ENCODE measurements around the gene ZFAND3.

ZFAND3 gene

GRCh38 chr6:38161754-38162492 is 342.4 kb downstream of the ZFAND3 start:
- no peak for DNase-seq (ENCODE audit: low read depth in 2 of 2, low spot score in 1 of 2)

- no peak for DNase-seq (ENCODE audit: low read depth in 2 of 2, low spot score in 1 of 2)
Observed at GRCh38 chr6:38162493-38163185, 343.1 kb downstream of the ZFAND3 start.

GRCh38 chr6:38163186-38164130 is 343.9 kb downstream of the ZFAND3 start:
- DNase-seq (ENCODE audit: low read depth in 2 of 2, low spot score in 1 of 2) = no peak

GRCh38 chr6:38164131-38164481 is 344.6 kb downstream of the ZFAND3 start:
- no peak for DNase-seq (ENCODE audit: low read depth in 2 of 2, low spot score in 1 of 2)

- no peak for DNase-seq (ENCODE audit: low read depth in 2 of 2, low spot score in 1 of 2)
Observed at GRCh38 chr6:38164671-38165108, 345.2 kb downstream of the ZFAND3 start.

- DNase-seq (ENCODE audit: low read depth in 2 of 2, low spot score in 1 of 2) = no peak
Observed at GRCh38 chr6:38166411-38167240, 347.1 kb downstream of the ZFAND3 start.

GRCh38 chr6:38167598-38167997 is 348.1 kb downstream of the ZFAND3 start:
- no peak for DNase-seq (ENCODE audit: low read depth in 2 of 2, low spot score in 1 of 2)

- no peak for DNase-seq (ENCODE audit: low read depth in 2 of 2, low spot score in 1 of 2)
Observed at GRCh38 chr6:38168126-38168525, 348.6 kb downstream of the ZFAND3 start.

- no peak for DNase-seq (ENCODE audit: low read depth in 2 of 2, low spot score in 1 of 2)
Observed at GRCh38 chr6:38168699-38169098, 349.2 kb downstream of the ZFAND3 start.

GRCh38 chr6:38169221-38169976 is 349.9 kb downstream of the ZFAND3 start:
- DNase-seq (ENCODE audit: low read depth in 2 of 2, low spot score in 1 of 2) = no peak

- DNase-seq (ENCODE audit: low read depth in 2 of 2, low spot score in 1 of 2) = no peak
Observed at GRCh38 chr6:38169977-38170526, 350.5 kb downstream of the ZFAND3 start.

- no peak for DNase-seq (ENCODE audit: low read depth in 2 of 2, low spot score in 1 of 2)
Observed at GRCh38 chr6:38170666-38171355, 351.3 kb downstream of the ZFAND3 start.

GRCh38 chr6:38171997-38172738 is 352.6 kb downstream of the ZFAND3 start:
- DNase-seq (ENCODE audit: low read depth in 2 of 2, low spot score in 1 of 2) = no peak

- no peak for DNase-seq (ENCODE audit: low read depth in 2 of 2, low spot score in 1 of 2)
Observed at GRCh38 chr6:38172739-38173410, 353.3 kb downstream of the ZFAND3 start.

- no peak for DNase-seq (ENCODE audit: low read depth in 2 of 2, low spot score in 1 of 2)
Observed at GRCh38 chr6:38173909-38174308, 354.4 kb downstream of the ZFAND3 start.

GRCh38 chr6:38174315-38174714 is 354.8 kb downstream of the ZFAND3 start:
- no peak for DNase-seq (ENCODE audit: low read depth in 2 of 2, low spot score in 1 of 2)

- DNase-seq (ENCODE audit: low read depth in 2 of 2, low spot score in 1 of 2) = no peak
Observed at GRCh38 chr6:38174806-38175495, 355.4 kb downstream of the ZFAND3 start.

Data from stimulated activated CD8-positive, alpha-beta memory T cell treated with anti-CD3 and anti-CD28 coated beads, Interleukin-4, amount 100 ng/mL, for 1 hour (primary cell).